OCI-LY7 (cell line): ENCODE measurements around the gene CCDC91. TPM values are rescaled to one million over a fixed set of nuclear protein-coding genes. Genes with fewer than 3 reads are reported as not detected.

Source experiments
- BruUV-seq: library from RNA; stranded (reverse); fragments of 400-500 nt; replicated peaks from 2 replicates; lab custom pipeline; 2021; lab: Mats Ljungman, UMichigan
- CTCF ChIA-PET: fragments of 300-600 bp; sonication (Branson Sonifier 250); formaldehyde crosslinking; loops from one replicate; lab custom pipeline; 2022; ENCODE audit warnings: antibody characterized with exemption; ENCODE audit not compliant: unreplicated experiment; lab: Charles Lee
- POLR2A ChIA-PET: fragments of 300-600 bp; sonication (Branson Sonifier 250); formaldehyde crosslinking; loops from one replicate; lab custom pipeline; 2022; ENCODE audit warnings: antibody characterized with exemption; lab: Charles Lee
- DNase-seq: peaks from one replicate; pipeline ENCODE4 v3.0.0-alpha.2; 2015; ENCODE audit warnings: low spot score
- H2AFZ ChIP-seq: fragments of 200-600 bp; sonication (generic), shearing (Covaris generic); 2 replicates; pipeline ENCODE4 v1.6.1; 2014; ENCODE audit warnings: mild to moderate bottlenecking, antibody characterized with exemption, low read length, moderate library complexity
- H3K27ac ChIP-seq: fragments of 200-600 bp; sonication (generic); 2 replicates; pipeline ENCODE4 v1.5.1; 2014; ENCODE audit warnings: mixed run types, low read depth, mild to moderate bottlenecking, moderate library complexity, low read length, inconsistent platforms; ENCODE audit not compliant: poor library complexity, severe bottlenecking
- H3K36me3 ChIP-seq: fragments of 200-600 bp; sonication (generic); 2 replicates; pipeline ENCODE4 v1.6.1; 2014; ENCODE audit warnings: mild to moderate bottlenecking, antibody characterized with exemption, low read length, moderate library complexity, mixed read lengths; ENCODE audit not compliant: insufficient read depth
- H3K4me1 ChIP-seq: fragments of 200-600 bp; sonication (generic); 2 replicates; pipeline ENCODE4 v1.5.1; 2014; ENCODE audit warnings: mild to moderate bottlenecking, low read length; ENCODE audit not compliant: insufficient read depth, poor library complexity, severe bottlenecking
- H3K4me2 ChIP-seq: fragments of 200-600 bp; sonication (generic); 2 replicates; pipeline ENCODE4 v1.6.1; 2014; ENCODE audit warnings: mild to moderate bottlenecking, low read length
- H3K4me3 ChIP-seq: fragments of 200-600 bp; sonication (generic); 2 replicates; pipeline ENCODE4 v1.5.1; 2014; ENCODE audit warnings: mild to moderate bottlenecking, low read depth, low read length; ENCODE audit not compliant: poor library complexity, severe bottlenecking
- H3K79me2 ChIP-seq: fragments of 200-600 bp; sonication (generic); 2 replicates; pipeline ENCODE4 v1.6.1; 2016; ENCODE audit warnings: low read depth, mild to moderate bottlenecking, low read length, moderate library complexity, mixed read lengths; ENCODE audit not compliant: insufficient read depth
- H3K9me2 ChIP-seq: fragments of 200-600 bp; sonication (generic); 2 replicates; pipeline ENCODE4 v1.6.1; 2016; ENCODE audit warnings: mild to moderate bottlenecking, low read length, mixed read lengths; ENCODE audit not compliant: insufficient read depth
- H3K9me3 ChIP-seq: fragments of 200-600 bp; sonication (generic); 2 replicates; pipeline ENCODE4 v1.6.1; 2014; ENCODE audit warnings: mild to moderate bottlenecking, mixed run types, low read length, mixed read lengths
- H4K20me1 ChIP-seq: fragments of 200-600 bp; sonication (generic); 2 replicates; pipeline ENCODE4 v1.6.1; 2014; ENCODE audit warnings: mild to moderate bottlenecking, antibody characterized with exemption, low read length, moderate library complexity, mixed read lengths; ENCODE audit not compliant: insufficient read depth
- CTCF ChIP-seq: fragments of 200-600 bp; sonication (generic); conservative IDR thresholded peaks from 2 replicates; pipeline ENCODE4 v1.5.1; 2014; ENCODE audit warnings: mild to moderate bottlenecking, antibody characterized with exemption, low read length, moderate library complexity, mixed read lengths
- EZH2phosphoT487 ChIP-seq: fragments of 200-600 bp; sonication (generic); IDR thresholded peaks from 2 replicates; pipeline ENCODE4 v1.6.1; 2018; ENCODE audit warnings: low read depth, borderline replicate concordance, mild to moderate bottlenecking, mixed run types, antibody characterized with exemption, low read length, moderate library complexity, mixed read lengths
- intact Hi-C: fragments of 100-400 bp; cut with micrococcal nuclease; formaldehyde crosslinking; loops from one replicate; pipeline ENCODE4 v1.10.0; 2022; ENCODE audit not compliant: unreplicated experiment
- total RNA-seq, 2 experiments: library from RNA; depleted of rRNA in 1 of 2; stranded (reverse); fragments of >200 nt in 1 of 2; shearing (Covaris generic) in 1 of 2; gene quantifications; 2 replicates each; pipeline ENCODE4 v1.2.3, GENCODE V29; 2014 to 2022

CCDC91 gene
- total RNA-seq, 2 experiments from 2014 or later: 15.8 to 23.8 TPM

DNA sequence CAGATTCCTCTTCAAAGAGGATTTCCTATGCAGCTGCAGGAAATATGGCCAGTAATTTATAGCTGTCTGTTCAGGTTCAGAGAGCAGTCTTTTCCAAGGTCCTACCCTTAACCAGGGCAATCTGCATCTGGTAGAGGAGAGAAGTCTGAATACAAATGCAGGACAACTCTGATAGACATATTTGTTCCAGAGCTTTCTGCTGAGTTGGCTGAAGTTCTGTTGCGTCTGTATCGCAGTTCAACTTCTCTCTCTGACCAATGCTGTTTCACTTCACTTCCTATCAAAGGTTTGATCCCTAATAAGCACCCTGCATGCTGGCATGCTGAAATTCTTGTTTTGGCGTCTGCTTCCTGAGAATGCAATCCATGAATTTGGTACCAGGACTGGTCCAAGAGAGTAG, 14.0 kb upstream of the CCDC91 start:
- no peaks in the 10 kb centered on the region for H3K36me3 ChIP-seq
- intact Hi-C loops: no loop called here
- no peak overlapping the region for H3K4me3 ChIP-seq
- H2AFZ ChIP-seq: no peak overlapping the region
- CTCF ChIA-PET: no interaction called here
- BruUV-seq: no TSS peak
- H3K9me2 ChIP-seq: no peaks in the 10 kb centered on the region
- no peaks in the 10 kb centered on the region for H4K20me1 ChIP-seq
- no peaks in the 10 kb centered on the region for H3K4me1 ChIP-seq
- no peak for DNase-seq
- POLR2A ChIA-PET: interaction anchor here (0.5 to 0.9 kb wide), 2 partner anchors 10 to 26 kb away, joined by 3 to 6 read pairs; no protein-coding TSS in a partner anchor
- TF ChIP-seq CTCF (no peak), EZH2phosphoT487 (no peak)
- H3K9me3 ChIP-seq: no peaks in the 10 kb centered on the region
- H3K4me2 ChIP-seq: no peak overlapping the region
- H3K79me2 ChIP-seq: no peaks in the 10 kb centered on the region
- H3K27ac ChIP-seq: no peak overlapping the region

GRCh38 chr12:28177461-28177860, 12.8 kb upstream of the CCDC91 start:
- Histone ChIP-seq H3K4me2 (no peak overlapping the region), H3K4me3 (no peak overlapping the region), H3K36me3 (no peaks in the 10 kb centered on the region), H3K9me2 (no peaks in the 10 kb centered on the region), H2AFZ (no peak overlapping the region), H3K79me2 (no peaks in the 10 kb centered on the region), H3K4me1 (no peaks in the 10 kb centered on the region), H3K27ac (no peak overlapping the region), H3K9me3 (no peaks in the 10 kb centered on the region), H4K20me1 (no peaks in the 10 kb centered on the region)
- CTCF ChIA-PET: no interaction called here
- POLR2A ChIA-PET: interaction anchor here (0.6 to 1.0 kb wide), 3 partner anchors 77 to 373 kb away, joined by 3 to 4 read pairs (median 3); no protein-coding TSS in a partner anchor
- no TSS peak for BruUV-seq
- TF ChIP-seq CTCF (no peak), EZH2phosphoT487 (no peak)
- intact Hi-C loops: no loop called here
- DNase-seq: no peak

- Histone ChIP-seq H3K4me3 (no peak overlapping the region), H3K36me3 (no peaks in the 10 kb centered on the region), H4K20me1 (no peaks in the 10 kb centered on the region), H3K9me2 (no peaks in the 10 kb centered on the region), H3K4me1 (no peaks in the 10 kb centered on the region), H3K9me3 (no peaks in the 10 kb centered on the region), H3K79me2 (no peaks in the 10 kb centered on the region), H3K4me2 (no peak overlapping the region), H3K27ac (no peak overlapping the region), H2AFZ (no peak overlapping the region)
- ChIA-PET POLR2A (interaction anchor here (0.6 to 1.0 kb wide), 2 partner anchors 302 to 372 kb away, joined by 3 to 4 read pairs; no protein-coding TSS in a partner anchor), CTCF (no interaction called here)
- no peak for TF ChIP-seq CTCF
- TF ChIP-seq EZH2phosphoT487: no peak
- BruUV-seq: no TSS peak
- no peak for DNase-seq
- intact Hi-C loops: no loop called here
Measured at GRCh38 chr12:28177905-28178304, 12.4 kb upstream of the CCDC91 start.
